Superior temporal gyrus (tissue), 1 donor: ENCODE measurements around the gene RRP9.

Source experiments
- DNase-seq: peaks from one replicate; pipeline ENCODE4 v3.0.0-alpha.2; 2016; ENCODE audit errors: extremely low spot score

Gene RRP9

GRCh38 chr3:51971350-51971749, 29.6 kb upstream of the RRP9 start:
- no peak for DNase-seq

GRCh38 chr3:51970606-51971300, 29.0 kb upstream of the RRP9 start:
- DNase-seq = no peak

- no peak for DNase-seq
Observed at GRCh38 chr3:51969841-51970240, 28.1 kb upstream of the RRP9 start.

- no peak for DNase-seq
Observed at GRCh38 chr3:51968883-51969678, 27.4 kb upstream of the RRP9 start.

- no peak for DNase-seq
Observed at GRCh38 chr3:51968170-51968775, 26.6 kb upstream of the RRP9 start.

- DNase-seq = peak; percentile 83
Observed at GRCh38 chr3:51967384-51968169, 25.9 kb upstream of the RRP9 start, which contains the start of gene PCBP4. Gene PCBP4, minus strand, starts transcription at chr3:51967454. Its CDS starts 6,214 bp downstream, at chr3:51961240.

GRCh38 chr3:51966922-51967383, 25.2 kb upstream of the RRP9 start:
- peak; percentile 38 for DNase-seq

GRCh38 chr3:51966486-51966885, 24.8 kb upstream of the RRP9 start:
- peak; percentile 48 for DNase-seq

GRCh38 chr3:51966016-51966415, 24.3 kb upstream of the RRP9 start:
- DNase-seq = peak; percentile 76

GRCh38 chr3:51964521-51964920, 22.8 kb upstream of the RRP9 start:
- DNase-seq = no peak

- DNase-seq = peak; percentile 36
Observed at GRCh38 chr3:51963951-51964451, 22.3 kb upstream of the RRP9 start.

GRCh38 chr3:51962854-51963530, 21.3 kb upstream of the RRP9 start:
- DNase-seq = peak; percentile 44

GRCh38 chr3:51961602-51962569, 20.2 kb upstream of the RRP9 start:
- no peak for DNase-seq

GRCh38 chr3:51961011-51961410, 19.3 kb upstream of the RRP9 start:
- DNase-seq = no peak

GRCh38 chr3:51960386-51960785, 18.7 kb upstream of the RRP9 start:
- no peak for DNase-seq

- no peak for DNase-seq
Observed at GRCh38 chr3:51959651-51960050, 17.9 kb upstream of the RRP9 start.

- no peak for DNase-seq
Observed at GRCh38 chr3:51958603-51959521, 17.2 kb upstream of the RRP9 start.

- DNase-seq = no peak
Observed at GRCh38 chr3:51957520-51958205, 16.0 kb upstream of the RRP9 start.
